Pericardium fibroblast (primary cell): ENCODE data around the gene KRT81. TPM values are rescaled to one million over a fixed set of nuclear protein-coding genes. Genes with fewer than 3 reads are reported as not detected.

ENCODE experiments used
- total RNA-seq: library from RNA; depleted of rRNA; stranded (reverse); fragments of >200 nt; gene quantifications from 2 replicates; pipeline ENCODE4 v1.2.3, GENCODE V29; 2015

Gene KRT81
- total RNA-seq, result not detected in 2 replicates

DNA sequence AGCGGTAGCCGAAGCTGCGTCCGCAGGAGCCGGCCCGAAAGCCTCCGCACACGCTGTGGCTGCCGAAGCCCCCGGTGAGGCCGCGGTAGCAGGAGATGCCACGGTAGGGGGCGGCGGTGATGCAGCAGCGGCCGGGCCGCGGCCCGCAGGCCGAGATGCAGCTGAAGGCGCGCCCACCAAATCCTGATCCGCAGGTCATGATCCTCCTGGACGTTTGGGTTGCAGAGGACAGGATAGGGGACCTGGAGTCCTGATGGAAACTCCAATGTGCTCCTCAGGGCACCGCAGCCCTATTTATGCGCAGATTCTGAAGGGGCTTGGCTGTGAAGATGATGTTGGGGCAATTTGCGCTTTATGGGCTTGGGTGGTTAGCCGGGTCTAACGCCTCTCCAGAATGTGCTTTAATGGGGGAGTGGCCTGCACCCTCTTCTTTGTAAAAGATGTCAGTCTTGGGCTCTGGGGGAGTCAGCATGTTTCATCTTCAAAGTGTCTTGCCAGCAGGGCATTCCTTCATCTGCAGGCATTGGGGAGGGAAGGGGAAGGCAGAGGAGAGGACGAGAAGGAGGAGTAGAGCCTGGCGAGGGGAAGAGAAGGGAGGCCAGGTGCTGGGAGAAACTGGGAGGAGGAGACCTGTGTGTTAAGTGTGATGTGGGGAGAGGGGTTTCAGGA lies at the start of gene KRT81:
KRT81 (minus strand) TSS at position 268 of the 669 bp plus-strand sequence; CDS start at position 199, 69 bp downstream.

DNA sequence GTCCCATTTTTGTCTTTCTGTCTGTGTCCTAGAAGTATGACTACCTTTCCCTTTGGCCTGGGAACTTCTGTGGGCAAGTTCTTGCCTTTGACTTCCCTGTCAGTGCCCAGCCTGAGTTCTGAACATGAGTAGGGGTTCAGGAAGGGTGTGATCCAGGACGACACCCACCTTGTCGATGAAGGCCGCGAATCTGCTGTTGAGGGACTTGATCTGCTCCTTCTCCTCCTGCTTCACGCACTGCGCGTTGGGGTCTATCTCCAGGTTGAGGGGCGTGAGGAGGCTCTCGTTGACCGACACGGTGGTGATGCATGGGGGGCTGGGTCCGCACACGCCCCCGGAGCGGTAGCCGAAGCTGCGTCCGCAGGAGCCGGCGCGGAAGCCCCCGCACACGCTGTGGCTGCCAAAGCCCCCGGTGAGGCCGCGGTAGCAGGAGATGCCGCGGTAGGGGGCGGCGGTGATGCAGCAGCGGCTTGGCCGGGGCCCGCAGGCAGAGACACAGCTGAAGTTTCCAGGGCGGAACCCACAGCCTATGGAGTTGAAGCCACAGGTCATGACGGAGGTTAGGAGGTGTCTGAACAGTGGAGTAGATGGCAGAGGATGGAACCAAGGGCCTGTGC lies 29.6 kb upstream of the KRT81 start, which contains the start of gene KRT83:
KRT83 (minus strand) TSS at position 615 of the 617 bp plus-strand sequence; CDS start at position 552, 63 bp downstream.

DNA sequence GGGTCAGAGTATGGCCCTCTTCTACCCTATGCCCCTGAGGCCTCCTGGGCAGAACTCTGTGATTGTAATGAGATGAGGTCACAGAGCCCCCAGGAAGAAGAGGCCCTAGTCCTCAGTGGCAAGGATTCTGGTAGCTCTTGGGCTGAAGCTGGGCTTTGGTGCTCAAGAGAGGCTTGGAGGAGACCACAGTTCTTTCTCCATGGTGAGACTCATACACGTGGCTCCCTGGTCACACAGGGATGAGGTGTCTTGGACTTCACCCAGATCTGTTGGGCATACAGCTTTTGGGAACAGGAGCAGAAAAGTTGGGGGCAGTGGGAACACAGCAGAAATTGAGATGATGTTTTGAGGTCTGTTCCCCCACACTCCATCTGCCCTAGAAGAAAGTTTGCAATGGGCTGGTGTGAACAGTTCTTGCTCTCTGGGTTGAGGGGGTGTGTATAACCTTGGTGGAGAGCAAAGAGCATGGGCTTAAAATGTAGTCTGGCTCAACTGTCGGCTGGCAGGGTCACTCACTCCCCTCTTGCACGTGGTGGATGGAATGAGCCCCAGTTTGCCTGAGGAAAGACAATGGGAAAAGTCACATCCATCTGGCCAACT lies 16.7 kb downstream of the KRT81 start, which contains the start of gene KRT86:
KRT86 (plus strand) TSS at position 125 of the 600 bp plus-strand sequence. CDS start 27,272 bp downstream, outside the sequence.

Other genes starting within 250 kb of the KRT81 start
- 8.6 and 21.1 TPM in 2 replicates for gene NR4A1, start 240.1 kb downstream of the KRT81 start, total RNA-seq
- gene ATG101, start 221.6 kb downstream of the KRT81 start, total RNA-seq, result 53.8 and 61.4 TPM in 2 replicates
- gene SMIM41, start 211.8 kb downstream of the KRT81 start, total RNA-seq, result 2.0 TPM in 1 of 2 replicates, not detected in the other
- 0.09 and 0.35 TPM in 2 replicates for gene KRT80, start 99.5 kb downstream of the KRT81 start, total RNA-seq
- gene KRT7, start 58.3 kb downstream of the KRT81 start, total RNA-seq, result 5.2 and 118 TPM in 2 replicates
- gene KRT86, start 16.9 kb downstream of the KRT81 start, total RNA-seq, result under 0.01 TPM in 1 of 2 replicates, not detected in the other
- not detected in 2 replicates for gene KRT83, start 29.9 kb upstream of the KRT81 start, total RNA-seq
- gene KRT85, start 75.9 kb upstream of the KRT81 start, total RNA-seq, result not detected in 2 replicates
- gene KRT84, start 94.1 kb upstream of the KRT81 start, total RNA-seq, result 0.09 TPM in 1 of 2 replicates, not detected in the other
- gene KRT82, start 114.8 kb upstream of the KRT81 start, total RNA-seq, result not detected in 2 replicates
- gene KRT75, start 142.8 kb upstream of the KRT81 start, total RNA-seq, result not detected in 2 replicates
- not detected in 2 replicates for gene KRT6B, start 160.6 kb upstream of the KRT81 start, total RNA-seq
- not detected in 2 replicates for gene KRT6C, start 182.3 kb upstream of the KRT81 start, total RNA-seq
- gene KRT6A, start 201.7 kb upstream of the KRT81 start, total RNA-seq, result 0.17 and 1.4 TPM in 2 replicates
- gene KRT5, start 228.9 kb upstream of the KRT81 start, total RNA-seq, result 0.82 TPM in 1 of 2 replicates, not detected in the other